HG02610 (cell line): ENCODE results near the gene PCNX1.

ENCODE experiments used
- ATAC-seq: cut with Tn5 transposase; IDR thresholded peaks from one replicate; pipeline ENCODE4 v1.9.1; 2021; ENCODE audit warnings: mild to moderate bottlenecking, moderate library complexity; ENCODE audit not compliant: unreplicated experiment

Gene PCNX1

DNA sequence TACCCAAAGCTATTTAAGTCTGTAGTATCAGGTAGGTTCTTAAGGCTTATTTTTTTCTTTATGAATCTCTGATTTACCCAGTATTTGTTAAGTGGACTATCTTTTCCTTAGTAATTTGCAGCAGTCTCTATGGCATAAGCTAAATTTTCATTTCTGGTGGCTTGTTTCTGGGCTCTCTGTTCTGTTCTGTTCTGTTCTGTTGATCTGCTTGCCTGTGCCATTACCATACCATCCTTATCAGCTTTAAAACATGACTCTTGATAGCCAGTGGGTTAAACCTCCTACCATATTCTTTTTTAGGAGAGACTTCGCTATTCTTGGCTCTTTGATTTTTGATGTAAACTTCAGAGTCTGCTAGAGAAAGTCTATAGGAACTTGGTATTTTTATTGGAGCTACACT lies 46.8 kb downstream of the PCNX1 start:
- no peak for ATAC-seq

DNA sequence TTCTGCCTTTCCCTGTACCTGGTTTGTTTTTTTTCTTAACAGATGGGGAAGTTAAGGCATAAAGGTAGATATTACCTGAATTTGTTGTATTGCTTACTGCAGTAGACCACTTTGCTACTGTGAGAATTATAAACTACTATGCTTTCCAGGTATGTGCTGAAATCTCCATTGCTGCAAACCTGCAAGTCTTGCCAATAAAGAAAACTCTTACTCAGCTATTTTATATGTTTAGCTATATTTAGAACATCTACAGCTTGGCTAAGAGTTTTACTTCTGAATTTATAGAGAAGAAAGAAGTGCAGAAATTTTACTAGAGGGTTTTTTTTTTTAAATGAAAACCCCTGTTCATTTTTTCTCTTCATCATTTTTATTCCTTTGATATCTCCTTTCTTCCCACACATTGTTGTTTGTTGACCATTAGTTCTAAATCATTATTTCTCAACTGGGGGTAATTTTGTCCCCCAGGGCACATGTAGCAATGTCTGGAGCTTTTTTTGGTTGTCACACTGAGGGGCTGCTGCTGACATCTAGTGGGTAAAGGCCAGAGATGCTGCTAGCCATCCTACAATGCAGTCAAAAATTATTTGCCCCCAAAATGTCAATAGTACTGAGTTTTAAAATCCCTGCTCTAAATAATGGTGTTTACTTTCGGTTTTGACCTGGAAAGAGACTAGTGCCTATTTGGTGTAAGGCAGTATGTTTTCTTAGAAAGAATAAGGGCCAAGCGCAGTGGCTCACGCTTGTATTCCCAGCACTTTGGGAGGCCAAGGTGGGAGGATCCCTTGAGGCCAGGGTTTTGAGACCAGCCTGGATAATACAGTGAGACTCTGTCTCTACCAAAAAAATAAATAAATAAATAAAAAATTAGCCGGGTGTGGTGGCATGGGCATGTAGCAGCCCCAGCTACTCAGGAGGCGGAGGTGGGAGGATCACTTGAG lies 48.6 kb downstream of the PCNX1 start:
- no peak for ATAC-seq

DNA sequence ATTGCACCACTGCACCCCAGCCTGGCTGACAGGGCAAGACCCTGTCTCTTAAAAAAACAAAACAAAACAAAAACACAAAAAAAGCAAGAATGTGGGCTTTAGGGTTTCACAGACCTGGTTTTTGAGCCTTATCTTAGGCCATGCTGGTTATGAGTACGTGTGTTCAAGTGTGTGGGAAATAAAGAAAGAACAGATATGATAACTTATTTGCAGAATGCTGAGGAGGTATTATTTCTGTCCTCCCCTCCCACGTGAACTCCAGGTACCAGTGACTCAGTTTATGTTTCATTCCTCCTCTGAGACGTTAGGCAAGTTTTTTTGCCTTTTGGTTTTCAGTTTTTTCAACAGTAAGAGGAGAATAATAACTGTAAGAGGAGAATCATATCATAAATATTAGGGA lies 49.3 kb downstream of the PCNX1 start:
- ATAC-seq = no peak

DNA sequence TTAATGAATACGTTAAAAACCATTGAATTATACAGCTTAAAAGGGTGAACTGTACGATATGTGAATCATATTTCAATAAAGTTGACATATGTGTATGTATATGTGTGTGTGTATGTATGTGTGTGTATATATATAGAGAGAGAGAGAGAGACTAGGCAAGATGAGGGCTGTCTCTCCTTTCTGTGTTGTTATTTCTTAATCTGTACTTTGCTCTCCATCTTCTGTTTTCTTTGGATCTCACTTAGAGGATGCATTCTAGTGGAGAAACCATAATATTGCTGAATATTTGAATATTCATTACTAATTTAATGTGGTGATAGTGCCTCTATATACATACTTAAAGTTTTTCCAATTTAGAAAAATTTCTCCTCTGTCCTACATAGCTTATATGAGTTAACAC lies 50.5 kb downstream of the PCNX1 start:
- no peak for ATAC-seq

DNA sequence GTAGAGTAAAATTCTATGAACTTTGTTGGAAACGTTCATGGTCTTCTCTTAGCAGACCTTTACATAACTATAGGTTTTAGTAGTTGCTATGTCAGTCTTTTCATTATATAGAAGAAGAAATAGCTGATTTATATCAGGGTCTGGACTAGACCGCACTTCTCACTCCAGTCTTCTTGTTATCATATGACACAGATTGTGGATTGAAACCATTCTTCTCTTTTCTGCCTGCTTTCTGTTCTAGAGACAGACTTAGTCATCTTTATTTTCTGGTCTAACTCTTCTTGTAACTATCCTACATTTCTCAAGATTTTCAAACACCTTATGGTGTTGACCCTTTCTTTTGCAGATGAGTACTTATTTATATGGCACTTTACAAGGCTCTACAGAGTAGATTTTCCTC lies 55.7 kb downstream of the PCNX1 start:
- no peak for ATAC-seq

DNA sequence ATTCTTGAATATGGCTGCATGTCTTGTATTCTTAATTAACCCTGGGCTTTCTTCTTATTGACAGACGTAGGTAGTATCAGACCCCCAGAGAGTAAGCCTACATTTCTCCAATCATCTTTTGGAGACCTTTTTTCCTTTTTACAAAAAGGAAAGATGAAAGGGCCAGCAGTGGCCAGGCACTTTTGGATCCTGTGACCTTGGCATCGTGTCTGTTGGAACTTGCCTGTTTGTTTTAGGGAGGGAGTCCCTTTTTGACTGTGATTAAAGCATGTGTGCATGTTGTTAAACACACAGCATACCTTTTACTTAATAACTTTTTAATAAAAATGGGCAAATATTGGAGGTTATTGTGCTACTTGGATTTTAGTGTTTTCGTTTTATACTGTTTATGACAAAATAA lies 57.2 kb downstream of the PCNX1 start:
- no peak for ATAC-seq

DNA sequence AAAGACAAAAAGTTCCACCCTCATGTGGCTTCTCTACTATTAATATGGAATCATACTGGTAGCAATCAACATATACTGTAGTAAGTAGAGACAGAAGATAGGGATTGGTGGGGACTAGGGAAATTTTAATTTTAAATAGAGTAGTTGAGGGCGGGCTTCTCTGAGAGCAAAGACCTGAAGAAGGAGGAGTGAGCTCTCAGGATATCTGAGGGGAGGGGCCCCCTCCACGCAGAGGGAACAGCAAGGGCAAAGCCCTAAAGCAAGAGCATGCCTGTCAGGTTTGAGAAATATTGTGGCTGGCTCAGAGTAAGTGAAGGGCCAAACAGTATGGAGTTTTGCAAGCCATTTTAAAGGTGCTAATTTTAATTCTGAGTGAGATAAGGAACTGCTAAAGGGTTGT lies 64.3 kb downstream of the PCNX1 start:
- no peak for ATAC-seq

DNA sequence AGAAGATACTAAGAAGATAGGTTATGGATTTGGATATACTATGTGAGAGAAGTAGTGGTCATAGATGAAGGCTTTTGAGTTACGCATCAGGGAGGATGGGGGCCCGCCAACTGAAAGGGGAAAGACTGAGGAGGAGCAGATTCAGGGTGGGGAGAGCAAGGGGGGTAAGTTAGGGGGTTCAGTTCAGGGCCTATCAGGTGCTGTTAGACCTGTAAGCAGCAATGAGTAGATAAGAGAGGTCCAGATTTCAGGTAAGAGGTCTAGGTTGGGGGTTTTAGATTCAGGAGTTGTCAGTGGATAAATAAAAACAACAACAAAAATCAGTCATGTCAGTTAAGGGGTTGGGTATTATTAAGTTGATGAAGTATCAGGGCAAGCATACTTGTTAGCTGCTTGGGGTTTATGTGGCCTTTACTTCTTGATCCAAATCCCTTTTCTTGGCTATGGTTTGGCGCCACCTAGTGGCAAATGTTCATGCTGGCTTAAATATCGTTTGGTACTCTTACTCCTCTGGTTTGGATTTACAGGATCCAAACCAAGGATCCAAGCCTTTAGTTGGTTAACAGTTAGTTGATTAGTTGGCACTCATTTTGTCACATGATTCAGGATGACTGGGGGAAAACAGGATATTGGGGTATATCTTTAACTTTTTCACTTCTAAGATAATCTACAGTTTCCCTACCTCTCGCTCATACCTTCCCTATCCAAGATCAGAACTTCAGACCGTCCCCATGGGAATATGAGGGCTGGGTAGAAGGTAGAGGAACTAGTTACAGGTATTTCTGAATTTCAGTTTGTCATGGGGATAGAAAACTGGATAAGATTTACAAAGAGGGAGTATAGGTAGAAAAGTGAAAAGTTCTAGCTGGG lies 65.1 kb downstream of the PCNX1 start:
- peak; percentile 46 for ATAC-seq

DNA sequence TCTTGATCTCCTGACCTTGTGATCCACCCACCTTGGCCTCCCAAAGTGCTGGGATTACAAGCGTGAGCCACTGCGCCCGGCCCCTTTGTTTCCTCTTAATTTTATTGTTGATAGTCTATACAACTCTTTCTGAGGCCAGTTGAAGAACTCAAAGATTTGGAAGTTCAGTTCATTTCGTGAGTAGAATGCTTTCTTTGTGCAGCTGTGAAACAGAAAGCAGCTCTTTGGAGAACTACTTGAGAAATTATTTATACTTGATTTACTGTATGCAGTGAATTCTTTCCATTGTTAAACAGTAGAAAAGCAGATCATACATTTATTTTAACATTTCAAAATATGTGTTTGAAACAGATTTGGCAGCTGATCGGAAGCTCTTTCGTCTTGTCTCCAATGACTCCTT lies 69.3 kb downstream of the PCNX1 start:
- no peak for ATAC-seq

DNA sequence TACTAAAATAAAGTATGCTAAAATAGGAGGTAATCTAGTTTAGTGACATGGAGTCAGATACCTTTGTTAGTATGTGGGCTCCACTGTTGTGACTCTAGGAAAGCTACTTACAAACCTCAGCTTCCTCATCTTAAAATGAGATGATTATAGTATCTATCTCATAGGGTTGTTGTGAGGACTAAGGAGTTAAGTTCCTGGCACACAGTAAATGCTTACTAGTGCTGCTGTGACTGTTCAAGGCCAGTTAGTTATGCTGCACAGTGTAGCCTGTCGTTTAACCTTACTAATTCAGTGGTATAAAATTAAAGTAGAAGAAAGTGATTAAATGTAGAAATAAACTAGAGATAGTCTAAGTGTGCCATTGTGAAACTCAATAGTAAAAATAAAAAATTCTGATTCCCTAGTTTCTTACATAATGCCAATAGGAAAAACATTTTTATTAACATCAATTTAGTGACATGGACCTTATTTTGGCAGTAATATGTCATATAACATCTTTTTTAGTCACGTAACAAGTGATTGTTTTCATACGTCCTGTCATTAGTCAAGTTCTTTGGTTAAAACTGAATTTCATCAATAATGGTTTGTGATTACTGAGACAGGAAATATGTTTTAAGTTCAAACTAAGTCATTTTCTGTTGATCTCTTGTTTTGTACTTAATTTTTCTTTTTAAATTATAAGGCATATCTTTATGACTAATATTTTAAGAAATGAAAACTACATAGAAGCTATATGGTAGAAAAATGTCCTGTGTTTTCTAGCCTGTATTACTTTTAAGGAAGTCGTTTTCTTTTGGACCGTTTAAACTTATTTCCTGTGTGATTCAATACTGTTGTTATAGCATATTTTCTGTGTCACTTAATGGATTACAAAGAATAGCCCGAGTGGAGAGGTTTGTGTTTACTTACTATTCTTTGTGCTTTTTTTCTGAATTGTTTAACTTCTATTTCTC lies 74.0 kb downstream of the PCNX1 start:
- no peak for ATAC-seq

DNA sequence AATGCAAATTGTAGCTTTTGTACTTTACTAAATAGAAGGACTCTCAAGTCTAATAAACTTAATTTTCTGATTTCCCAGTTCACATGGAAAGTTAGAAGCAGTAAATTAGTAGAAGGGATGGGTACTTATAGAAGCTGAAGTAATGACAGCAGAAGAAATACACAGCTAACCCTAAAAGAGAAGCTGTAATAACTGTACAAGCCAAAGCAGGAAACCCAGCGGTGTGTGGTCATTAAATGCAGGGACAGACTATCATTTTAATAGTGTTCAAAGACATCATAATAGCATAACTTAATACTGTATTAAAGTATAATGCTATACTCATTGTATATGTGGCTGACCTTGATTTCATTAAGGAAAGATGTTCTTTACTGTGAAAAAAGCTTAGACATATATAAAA lies 74.9 kb downstream of the PCNX1 start:
- no peak for ATAC-seq

DNA sequence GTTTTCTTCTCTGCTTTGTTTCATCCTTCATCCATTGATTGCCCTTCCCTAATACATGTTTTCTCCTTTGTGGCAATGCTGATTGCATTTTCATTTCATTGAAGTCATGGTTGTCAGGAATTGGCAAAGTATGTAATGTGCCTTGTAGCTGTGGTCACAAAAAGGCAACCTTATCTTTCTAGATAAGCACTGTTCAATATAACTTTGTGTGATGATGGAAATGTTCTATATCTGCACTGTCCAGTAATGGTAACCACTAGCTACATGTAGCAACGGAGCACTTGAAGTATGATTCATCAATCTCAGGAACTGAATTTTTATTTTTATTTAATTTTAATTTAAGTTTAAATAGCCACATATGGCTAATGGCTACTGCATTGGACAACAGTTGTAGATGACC lies 79.8 kb downstream of the PCNX1 start:
- ATAC-seq = no peak

DNA sequence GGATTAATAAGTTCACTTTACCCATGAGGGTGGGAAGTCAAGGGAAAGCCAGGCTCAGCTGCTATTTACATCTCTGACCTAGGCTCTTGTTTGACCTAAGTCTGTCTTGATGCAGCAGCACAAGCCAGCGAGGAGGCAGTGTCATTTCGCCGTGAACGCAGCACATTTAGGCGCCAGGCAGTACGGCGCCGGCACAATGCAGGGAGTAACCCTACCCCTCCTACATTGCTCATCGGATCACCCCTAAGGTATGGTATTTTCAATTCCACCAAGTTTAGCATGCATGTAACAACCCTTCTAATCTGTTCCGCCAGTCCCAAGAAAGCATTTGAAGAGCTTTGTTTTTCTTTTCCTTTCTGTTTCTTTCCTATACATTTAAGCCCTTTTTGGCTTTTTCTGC lies 81.2 kb downstream of the PCNX1 start:
- no peak for ATAC-seq

DNA sequence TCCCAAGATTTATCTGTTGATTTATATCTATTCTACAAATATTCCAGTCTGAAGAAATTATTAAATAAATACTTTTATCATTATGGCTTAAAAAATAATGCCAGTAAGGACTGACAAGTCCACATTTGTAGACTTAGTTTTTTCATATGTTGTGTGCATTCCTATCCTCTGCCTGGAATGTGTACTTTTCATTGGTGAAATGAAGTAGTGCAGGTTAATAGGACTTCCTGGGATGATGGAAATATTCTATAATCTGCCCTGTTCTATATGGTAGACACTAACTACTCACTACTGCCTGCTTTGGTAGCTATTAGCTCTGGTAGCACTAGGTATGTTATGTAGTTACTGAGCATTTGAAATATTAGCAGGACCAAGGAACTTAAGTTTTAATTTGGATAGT lies 86.7 kb downstream of the PCNX1 start:
- ATAC-seq = no peak

DNA sequence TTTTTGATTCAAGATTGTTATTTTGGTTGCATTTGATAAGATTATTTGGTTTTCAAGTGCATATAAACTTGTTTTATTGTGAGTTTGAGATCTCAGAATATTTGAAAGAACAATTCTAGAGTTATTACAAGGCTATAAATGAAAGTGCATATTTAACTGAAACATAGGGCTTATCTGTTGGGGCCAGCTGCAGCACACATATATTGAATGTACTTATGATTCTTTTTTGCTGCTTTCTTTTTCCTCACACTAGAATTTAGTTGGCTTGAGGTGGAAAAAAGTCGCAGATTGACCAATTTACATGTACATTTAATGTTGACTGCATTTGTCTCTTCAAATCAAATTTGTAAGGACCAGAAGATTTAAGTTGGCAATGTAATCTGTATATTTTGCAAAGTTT lies 88.0 kb downstream of the PCNX1 start:
- no peak for ATAC-seq

DNA sequence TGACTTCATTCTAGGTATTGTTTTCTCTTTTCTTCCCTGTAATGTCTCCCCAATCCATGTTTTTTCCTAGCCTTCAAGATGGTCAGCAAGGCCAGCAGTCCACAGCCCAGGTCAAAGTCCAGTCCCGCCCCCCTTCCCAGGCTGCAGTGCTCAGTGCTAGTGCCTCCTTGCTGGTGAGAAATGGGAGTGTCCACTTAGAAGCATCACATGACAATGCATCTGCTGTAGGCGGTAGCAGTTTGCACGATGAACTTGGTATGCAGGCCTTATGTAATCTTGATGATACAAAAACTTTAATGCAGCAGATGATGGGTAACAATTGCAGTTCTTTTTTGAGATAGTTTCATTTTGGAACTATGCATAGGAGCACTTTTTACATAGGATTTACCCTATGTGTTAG lies 88.4 kb downstream of the PCNX1 start:
- no peak for ATAC-seq

DNA sequence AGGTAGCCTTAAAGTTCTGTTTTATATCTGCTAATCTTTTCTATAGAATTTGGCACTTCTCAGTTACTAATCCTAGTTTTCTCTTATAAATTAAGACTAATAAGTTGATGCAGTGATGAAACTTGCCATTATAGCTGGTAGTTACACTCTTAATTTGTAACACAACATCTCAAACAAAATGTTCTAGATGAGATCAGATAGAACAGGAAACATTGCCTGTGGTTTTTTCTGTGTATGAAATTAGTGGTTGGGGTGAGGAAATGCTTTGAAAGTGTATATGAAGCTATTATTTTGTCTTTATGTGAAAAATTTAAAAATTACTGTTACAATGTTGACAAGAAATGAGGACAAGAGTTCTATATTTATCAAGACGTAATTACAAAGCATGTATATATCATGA lies 91.9 kb downstream of the PCNX1 start:
- ATAC-seq = no peak

DNA sequence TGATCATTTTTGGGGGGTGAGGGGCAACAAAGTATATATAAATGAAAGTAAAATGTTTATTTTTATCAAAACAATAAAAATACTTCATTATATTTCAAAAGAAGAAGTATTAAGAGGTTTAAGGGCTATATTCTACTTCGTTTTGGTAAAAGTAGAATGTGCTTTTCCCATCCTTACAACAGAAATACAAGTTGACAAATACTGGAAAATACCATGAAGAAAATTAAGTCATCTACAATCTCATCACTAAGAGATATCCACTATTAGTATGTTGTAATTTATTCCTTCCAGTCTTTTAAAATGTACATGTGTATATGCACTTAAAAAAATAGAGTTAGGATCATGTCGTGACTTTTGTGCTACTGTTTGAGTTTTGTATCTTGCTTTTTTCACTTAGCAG lies 92.8 kb downstream of the PCNX1 start:
- ATAC-seq = no peak

DNA sequence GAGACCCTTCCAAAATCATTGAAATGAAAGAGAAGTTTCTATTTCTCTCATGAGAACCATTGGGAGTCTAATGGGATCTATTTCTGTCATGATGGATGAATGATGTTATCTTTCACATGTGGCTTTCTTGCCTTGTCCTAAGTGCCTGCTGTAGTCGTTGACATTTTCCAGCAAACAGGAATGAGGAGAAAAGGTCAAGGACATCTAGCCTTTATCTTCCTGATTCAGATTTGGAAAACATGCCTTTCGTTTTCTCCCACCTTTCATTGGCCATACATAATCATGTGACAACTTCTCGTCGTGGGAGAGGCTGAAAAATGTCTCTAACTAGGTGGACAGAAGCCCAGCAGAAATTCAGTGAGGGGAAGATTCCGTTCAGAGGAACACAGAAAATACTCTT lies 94.5 kb downstream of the PCNX1 start:
- ATAC-seq = no peak

DNA sequence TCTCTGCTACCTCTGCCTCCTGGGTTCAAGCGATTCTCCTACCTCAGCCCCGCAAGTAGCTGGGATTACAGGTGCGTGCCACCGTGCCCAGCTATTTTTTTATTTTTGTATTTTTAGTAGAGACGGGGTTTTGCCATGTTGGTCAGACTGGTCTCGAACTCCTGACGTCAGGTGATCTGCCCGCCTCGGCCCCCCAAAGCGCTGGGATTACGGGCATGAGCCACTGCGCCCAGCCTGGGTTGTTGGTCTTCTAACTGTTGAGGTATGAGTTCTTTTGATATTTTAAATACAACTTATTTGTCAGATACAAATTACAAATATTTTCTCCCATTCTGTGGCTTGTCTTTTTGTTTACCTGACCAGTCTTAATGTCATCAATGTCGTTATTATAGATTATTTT lies 95.9 kb downstream of the PCNX1 start:
- no peak for ATAC-seq

DNA sequence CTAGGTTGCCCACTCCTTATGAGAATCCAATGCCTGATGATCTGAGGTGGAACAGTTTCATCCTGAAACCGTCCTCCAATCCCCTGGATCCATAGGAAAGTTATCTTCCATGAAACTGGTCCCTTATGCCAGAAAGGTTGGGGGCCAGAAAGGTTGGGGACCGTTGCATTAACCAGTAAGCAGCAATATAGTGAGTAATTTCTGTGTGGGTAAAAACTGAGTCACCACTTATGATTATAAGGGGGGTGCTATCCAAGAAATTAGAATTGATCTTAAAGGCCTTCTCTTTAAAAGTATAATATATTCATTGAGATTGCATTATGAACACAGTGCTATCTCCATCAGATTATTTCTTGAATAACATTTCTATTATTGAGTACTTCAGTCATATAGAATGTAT lies 97.2 kb downstream of the PCNX1 start:
- no peak for ATAC-seq
